GM21619 (cell line): ENCODE measurements around the gene PDCD1LG2.
"Not testable (repeated sequence)": the region's sequence is repeated elsewhere in the genome, so short reads cannot be mapped to it uniquely, and the experiment has no call there.

ENCODE experiments used
- ATAC-seq: cut with Tn5 transposase; IDR thresholded peaks from one replicate; pipeline ENCODE4 v1.9.1; 2021; ENCODE audit not compliant: unreplicated experiment

Gene PDCD1LG2

GRCh38 chr9:5493679-5494511, 16.4 kb upstream of the PDCD1LG2 start:
- peak; percentile 90 for ATAC-seq

- ATAC-seq: not testable (repeated sequence)
Observed at GRCh38 chr9:5494765-5495164, 15.6 kb upstream of the PDCD1LG2 start.

DNA sequence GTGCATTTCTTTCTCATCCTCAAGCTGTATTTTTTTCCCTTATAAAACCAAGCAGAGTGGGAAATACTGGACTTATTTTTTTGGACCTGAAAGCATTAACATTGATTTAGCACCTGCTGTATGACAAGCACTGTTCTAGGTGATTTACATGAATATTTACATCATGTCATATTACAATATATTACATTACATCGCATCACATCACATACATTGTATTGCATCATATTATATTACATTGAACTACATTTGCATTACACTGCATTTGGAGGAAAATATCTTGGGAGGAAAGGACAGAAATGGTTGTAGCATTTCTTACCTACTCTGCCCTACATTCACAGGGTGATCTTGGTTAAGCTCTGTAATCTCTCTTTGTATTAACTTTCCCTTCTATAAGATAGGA, 11.2 kb upstream of the PDCD1LG2 start:
- ATAC-seq: no peak

- no peak for ATAC-seq
Observed at GRCh38 chr9:5499889-5500398, 10.4 kb upstream of the PDCD1LG2 start.

- no peak for ATAC-seq
Observed at GRCh38 chr9:5500441-5501235, 9.7 kb upstream of the PDCD1LG2 start.

GRCh38 chr9:5502553-5502952, 7.8 kb upstream of the PDCD1LG2 start:
- ATAC-seq: no peak

- ATAC-seq: no peak
Observed at GRCh38 chr9:5509573-5509972, 758 bp upstream of the PDCD1LG2 start.

- no peak for ATAC-seq
Observed at GRCh38 chr9:5510989-5511388, 658 bp downstream of the PDCD1LG2 start.

DNA sequence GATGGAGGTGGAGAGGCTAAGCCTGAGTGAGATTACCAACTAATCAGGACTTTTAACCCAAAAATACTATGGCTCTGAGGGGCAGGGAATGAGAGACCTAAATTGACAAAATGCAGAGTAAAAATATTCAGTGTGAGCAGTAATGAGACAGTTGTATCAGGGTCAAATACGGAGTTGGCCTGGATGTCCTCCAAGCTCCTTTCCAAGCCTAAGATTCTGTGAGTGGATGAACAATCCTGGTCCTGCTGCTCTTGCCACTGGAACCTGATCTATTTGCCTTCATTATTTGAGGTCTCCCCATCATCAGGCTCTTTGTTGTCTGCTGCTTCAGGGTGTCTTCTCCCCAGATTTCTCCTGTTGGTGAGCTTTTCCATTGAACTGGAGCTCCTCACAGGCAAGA, 1.1 kb downstream of the PDCD1LG2 start:
- ATAC-seq: no peak

DNA sequence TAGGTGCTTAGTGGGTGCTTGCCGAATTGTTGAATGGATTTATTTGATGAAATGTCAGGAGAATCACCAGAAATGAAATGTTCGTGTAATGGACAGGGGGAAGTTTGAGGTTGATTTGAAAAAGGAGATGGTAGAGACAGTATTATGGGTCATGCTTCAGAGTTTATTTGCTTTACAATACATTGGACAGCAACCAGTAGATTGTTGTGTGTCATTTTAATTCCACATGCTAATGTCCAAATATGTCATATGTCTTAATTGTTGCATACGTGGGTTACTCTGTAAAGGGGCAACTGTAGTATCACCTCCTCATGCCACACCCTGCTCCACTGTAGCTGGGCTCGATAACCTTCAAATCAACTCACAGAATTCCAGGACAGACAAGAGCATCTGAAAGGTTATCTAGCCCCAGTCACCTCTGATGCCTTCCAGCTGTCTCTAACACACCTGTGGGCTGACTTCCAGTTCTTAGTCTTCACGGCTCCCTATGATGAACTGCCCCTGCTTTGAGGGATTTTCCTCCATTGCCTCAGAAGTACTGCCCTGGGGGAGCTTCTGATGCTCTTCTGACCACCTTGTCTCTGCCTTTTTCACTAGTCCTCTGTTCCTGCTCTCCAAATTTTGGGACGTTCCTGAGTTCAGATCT, 1.7 kb downstream of the PDCD1LG2 start:
- no peak for ATAC-seq

- no peak for ATAC-seq
Observed at GRCh38 chr9:5512658-5513452, 2.5 kb downstream of the PDCD1LG2 start.

- no peak for ATAC-seq
Observed at GRCh38 chr9:5513966-5514616, 3.8 kb downstream of the PDCD1LG2 start.

DNA sequence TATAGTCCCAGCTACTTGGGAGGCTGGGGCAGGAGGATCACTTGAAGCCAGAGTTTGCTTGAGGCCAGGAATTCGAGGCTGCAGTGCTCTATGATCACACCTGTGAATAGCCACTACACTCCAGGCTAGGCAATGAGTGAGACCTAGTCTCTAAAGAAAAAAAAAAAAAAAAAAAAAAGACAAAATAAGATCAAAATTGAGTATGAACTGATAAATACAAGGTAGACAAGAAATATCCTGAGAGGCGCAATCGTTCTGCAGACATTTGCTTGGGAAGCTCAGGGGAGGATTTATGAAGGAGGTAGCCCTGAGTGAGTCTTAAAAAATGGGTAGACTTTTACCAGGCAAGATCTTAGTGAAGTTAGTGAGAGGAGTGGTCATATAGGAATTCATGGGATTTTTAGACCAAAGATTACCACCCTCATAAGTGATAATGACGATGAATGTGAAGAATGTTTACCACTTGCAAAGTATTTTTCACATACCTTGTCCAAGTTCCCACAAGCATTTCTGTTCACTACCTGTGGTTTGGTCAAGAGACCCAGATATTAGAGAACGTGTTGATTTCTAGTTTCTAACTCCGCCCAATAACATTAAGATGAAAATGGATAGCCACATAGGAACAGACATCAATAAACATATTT, 4.4 kb downstream of the PDCD1LG2 start:
- ATAC-seq: no peak

GRCh38 chr9:5515261-5515650, 4.9 kb downstream of the PDCD1LG2 start:
- no peak for ATAC-seq

GRCh38 chr9:5516453-5517220, 6.3 kb downstream of the PDCD1LG2 start:
- no peak for ATAC-seq

DNA sequence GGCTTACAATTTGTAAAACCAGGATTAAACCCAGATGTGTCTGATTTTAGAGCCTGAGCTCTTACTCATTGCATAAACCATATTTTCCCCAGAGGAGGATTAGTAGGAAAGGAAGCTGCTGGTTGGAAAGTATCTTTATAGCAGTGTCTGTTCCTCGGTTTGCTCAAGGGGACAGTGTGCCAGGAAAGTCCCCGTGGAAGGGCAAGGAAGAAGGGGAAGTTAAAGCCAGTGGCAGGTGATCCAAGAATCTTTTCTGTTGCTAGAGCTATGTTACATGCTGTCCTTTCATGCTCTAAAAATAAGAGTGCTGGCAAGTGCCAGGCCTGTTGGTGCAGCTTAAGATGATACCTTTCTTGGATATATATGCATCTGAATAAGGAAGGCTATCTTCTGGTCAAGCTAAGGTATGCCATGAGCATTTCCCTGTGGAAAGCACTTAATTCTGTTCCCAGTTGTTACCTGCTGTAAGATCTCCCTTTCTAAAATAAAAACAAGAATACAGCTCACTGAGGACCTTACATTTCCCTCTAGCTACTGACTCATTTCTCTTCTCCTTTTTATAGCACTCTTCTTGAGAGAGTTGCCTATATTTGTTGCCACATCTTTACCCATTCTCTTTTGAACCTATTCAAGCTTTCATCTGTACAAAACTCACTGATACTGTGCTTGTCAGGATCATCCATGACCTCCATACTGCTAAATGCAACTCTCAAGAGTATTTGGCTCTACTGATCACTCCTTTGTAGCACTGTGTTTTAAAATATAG, 8.0 kb downstream of the PDCD1LG2 start:
- ATAC-seq: peak; percentile 53

GRCh38 chr9:5518937-5519319, 8.6 kb downstream of the PDCD1LG2 start:
- peak; percentile 13 for ATAC-seq

DNA sequence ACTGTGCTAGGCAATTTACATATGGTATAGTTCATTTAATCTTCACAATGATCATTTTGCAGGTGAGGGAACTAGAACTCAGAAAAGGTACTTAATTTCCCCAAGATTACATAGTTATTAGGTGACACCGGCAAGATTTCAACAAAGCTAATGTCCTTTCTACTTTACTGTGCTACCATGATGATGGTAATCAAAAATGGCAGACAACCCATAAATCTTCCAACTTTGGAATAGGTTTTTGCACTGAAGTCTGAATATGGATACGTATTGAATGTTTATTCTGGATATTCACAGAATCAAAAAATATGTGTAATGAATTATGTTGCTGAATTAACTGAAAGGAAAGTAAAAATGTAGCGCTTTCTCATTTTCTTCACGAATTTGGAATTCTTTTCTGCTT, 13.8 kb downstream of the PDCD1LG2 start:
- no peak for ATAC-seq
